ENCODE data around the gene MAP7D3.

GRCh38 chrX:136251041-136251991, at the start of gene MAP7D3:
- TF ChIP-seq POLR2AphosphoS5 (IDR thresholded peaks at IDR 0.05) (peak in 1 of 3 donors; percentile 18), CTCF (IDR thresholded peaks at IDR 0.05) (no peak), POLR2A (IDR thresholded peaks at IDR 0.05) (no peak), EP300 (IDR thresholded peaks at IDR 0.05) (no peak)

All from suprapubic skin (tissue), 4 donors.